GM19035 (cell line): Measurements from ENCODE around the gene PRKCSH.

ENCODE experiments used
- ATAC-seq: cut with Tn5 transposase; IDR thresholded peaks from one replicate; pipeline ENCODE4 v1.9.1; 2021; ENCODE audit not compliant: unreplicated experiment

PRKCSH gene

GRCh38 chr19:11495885-11496284 lies 60.5 kb downstream of the PRKCSH start:
- ATAC-seq = no peak

GRCh38 chr19:11496391-11497163 lies 61.1 kb downstream of the PRKCSH start:
- no peak for ATAC-seq

- ATAC-seq = no peak
These were observed 63.8 kb downstream of the PRKCSH start for GRCh38 chr19:11499220-11499726.

GRCh38 chr19:11499890-11500420 lies 64.5 kb downstream of the PRKCSH start:
- no peak for ATAC-seq
